Endothelial cell of umbilical vein (primary cell): ENCODE measurements around the gene NTSR1. TPM values are rescaled to one million over a fixed set of nuclear protein-coding genes. Genes with fewer than 3 reads are reported as not detected.

Experiments used
- BruUV-seq: library from RNA; stranded (reverse); fragments of 400-500 nt; replicated peaks from 2 replicates; lab custom pipeline; 2021; lab: Mats Ljungman, UMichigan
- CTCF ChIA-PET: fragments of 300-600, 350-600 bp; sonication (Branson Sonifier 250); formaldehyde crosslinking; loops from one replicate; lab custom pipeline; 2021; ENCODE audit warnings: antibody characterized with exemption, inconsistent platforms; lab: Charles Lee
- POLR2A ChIA-PET: fragments of 300-600, 350-600 bp; sonication (Branson Sonifier 250); formaldehyde crosslinking; loops from one replicate; lab custom pipeline; 2021; ENCODE audit warnings: antibody characterized with exemption, inconsistent platforms; lab: Charles Lee
- DNase-seq: peaks from one replicate; pipeline ENCODE4 v3.0.0-alpha.2; 2011; ENCODE audit warnings: low read depth, low spot score
- FAIRE-seq: peaks from 2 replicates; lab custom pipeline; 2011; peaks lifted over from hg19 to GRCh38; lab: Jason Lieb, UNC
- H2AFZ ChIP-seq: 2 replicates; pipeline ENCODE4 v1.6.0; 2012; ENCODE audit warnings: low read depth, low read length, control low read depth, inconsistent platforms
- H3K27ac ChIP-seq: 2 replicates; pipeline ENCODE4 v1.5.1; 2011; ENCODE audit warnings: low read depth, mild to moderate bottlenecking, control low read depth, low read length, moderate library complexity; ENCODE audit not compliant: insufficient read depth
- H3K27me3 ChIP-seq, 2 experiments: 2 replicates each; pipeline versions ENCODE4 v1.6.0 to v1.6.1; 2011; ENCODE audit warnings: low read length in 2 of 2, mixed read lengths in 1 of 2; ENCODE audit not compliant: control insufficient read depth in 2 of 2, insufficient read depth in 2 of 2
- H3K36me3 ChIP-seq, 2 experiments: 2 replicates in 1 of 2; 3 replicates in 1 of 2; pipeline ENCODE4 v1.5.1; 2011; ENCODE audit warnings: low read length in 2 of 2, mild to moderate bottlenecking in 1 of 2, moderate library complexity in 1 of 2; ENCODE audit not compliant: control insufficient read depth in 2 of 2, insufficient read depth in 2 of 2; ENCODE audit errors: extremely low read depth in 1 of 2
- H3K4me1 ChIP-seq: 3 replicates; pipeline ENCODE4 v1.5.1; 2011; ENCODE audit warnings: mild to moderate bottlenecking, low read length; ENCODE audit not compliant: control insufficient read depth, insufficient read depth; ENCODE audit errors: extremely low read depth
- H3K4me2 ChIP-seq: 2 replicates; pipeline ENCODE4 v1.6.1; 2011; ENCODE audit warnings: low read length, control low read depth, mixed read lengths; ENCODE audit not compliant: insufficient read depth
- H3K4me3 ChIP-seq, 3 experiments: fragments of 200-600 bp in 1 of 3; sonication (generic), shearing (Covaris generic) in 1 of 3; replicated peaks in 1 of 3; 2 replicates each; pipeline ENCODE4 v1.5.1; 2011 to 2016; ENCODE audit warnings: control low read depth in 3 of 3, low read length in 3 of 3, mild to moderate bottlenecking in 2 of 3, inconsistent platforms in 1 of 3, low read depth in 1 of 3, moderate library complexity in 1 of 3; ENCODE audit not compliant: insufficient read depth in 1 of 3
- H3K79me2 ChIP-seq: 2 replicates; pipeline ENCODE4 v1.6.0; 2012; ENCODE audit warnings: low read length, inconsistent platforms; ENCODE audit not compliant: control insufficient read depth, insufficient read depth
- H3K9ac ChIP-seq: replicated peaks from 2 replicates; pipeline ENCODE3; 2011; ENCODE audit warnings: low read length, control low read depth; ENCODE audit not compliant: insufficient read depth; ENCODE audit errors: extremely low read depth
- H3K9me1 ChIP-seq: replicated peaks from 3 replicates; pipeline ENCODE4 v1.6.0; 2011; ENCODE audit warnings: mild to moderate bottlenecking, low read length; ENCODE audit not compliant: control insufficient read depth, insufficient read depth; ENCODE audit errors: extremely low read depth
- H3K9me3 ChIP-seq: replicated peaks from 2 replicates; pipeline ENCODE4 v1.5.1; 2012; ENCODE audit warnings: low read length, inconsistent platforms; ENCODE audit not compliant: control insufficient read depth, insufficient read depth
- H4K20me1 ChIP-seq: replicated peaks from 2 replicates; pipeline ENCODE3; 2011; ENCODE audit warnings: mild to moderate bottlenecking, low read length; ENCODE audit not compliant: control insufficient read depth, insufficient read depth; ENCODE audit errors: extremely low read depth
- CTCF ChIP-seq, 2 donors: IDR thresholded peaks; 1 replicate in 1 of 2; 2 replicates in 1 of 2; pipeline ENCODE4 v1.5.1; 2011; ENCODE audit warnings: low read length in 2 of 2, mild to moderate bottlenecking in 2 of 2, moderate library complexity in 2 of 2, control low read depth in 1 of 2, inconsistent platforms in 1 of 2, low read depth in 1 of 2; ENCODE audit not compliant: insufficient read depth in 1 of 2; ENCODE audit errors: extremely low read depth in 1 of 2
- EZH2 ChIP-seq: IDR thresholded peaks from 2 replicates; pipeline ENCODE4 v1.6.1; 2012; ENCODE audit warnings: borderline replicate concordance, low read depth, mild to moderate bottlenecking, moderate library complexity, low read length, inconsistent platforms; ENCODE audit not compliant: severe bottlenecking
- FOS ChIP-seq: IDR thresholded peaks from 2 replicates; pipeline ENCODE4 v1.6.1; 2011; ENCODE audit warnings: mild to moderate bottlenecking, low read length, moderate library complexity, borderline replicate concordance; ENCODE audit not compliant: insufficient read depth
- GATA2 ChIP-seq: IDR thresholded peaks from 2 replicates; pipeline ENCODE4 v1.7.0; 2011; ENCODE audit warnings: low read depth, mild to moderate bottlenecking, moderate library complexity, mixed read lengths, low read length; ENCODE audit not compliant: insufficient read length, insufficient read depth
- JUN ChIP-seq: IDR thresholded peaks from 2 replicates; pipeline ENCODE4 v1.6.1; 2011; ENCODE audit warnings: borderline replicate concordance, low read depth; ENCODE audit not compliant: insufficient read length, insufficient read depth
- MAX ChIP-seq: IDR thresholded peaks from 2 replicates; pipeline ENCODE4 v1.6.1; 2011; ENCODE audit not compliant: insufficient read depth, insufficient read length
- MYC ChIP-seq: IDR thresholded peaks from one replicate; pipeline ENCODE4 v1.6.1; 2011; ENCODE audit warnings: mild to moderate bottlenecking, low read depth, low read length
- POLR2A ChIP-seq: IDR thresholded peaks from 2 replicates; pipeline ENCODE4 v1.6.1; 2012; ENCODE audit warnings: low read depth, mild to moderate bottlenecking, control low read depth, low read length
- POLR2AphosphoS5 ChIP-seq: IDR thresholded peaks from 2 replicates; pipeline ENCODE4 v1.6.1; 2012; ENCODE audit warnings: low read depth, mild to moderate bottlenecking, control low read depth, low read length, moderate library complexity; ENCODE audit not compliant: insufficient read depth
- dilution Hi-C: fragments of 300-500 bp; cut with MboI; formaldehyde crosslinking; loops from one replicate; pipeline ENCODE4 v1.15.0; 2019; ENCODE audit warnings: low sequenced_read_pairs; ENCODE audit not compliant: extremely low pct_ligation_motif_present
- intact Hi-C: fragments of 100-400 bp; cut with micrococcal nuclease; formaldehyde crosslinking; loops from one replicate; pipeline ENCODE4 v1.10.0; 2022
- polyA plus RNA-seq, 4 experiments: library from polyadenylated mRNA; depleted of rRNA in 3 of 4; stranded (reverse) in 3 of 4; unstranded in 1 of 4; fragments of >200 nt; gene quantifications; 2 replicates each; pipeline versions ENCODE4 v1.2.1 to v1.2.3, GENCODE V29; 2011 to 2012; ENCODE audit warnings: missing spikeins in 1 of 4
- total RNA-seq: library from RNA; stranded (reverse); gene quantifications from 2 replicates; pipeline ENCODE4 v1.2.3, GENCODE V29; 2021

NTSR1 gene
- total and polyA plus RNA-seq, 2 donors (not counting 3 experiments of a cell fraction or from before 2014, with no cell fraction given), result 0.14 to 2.1 TPM

DNA sequence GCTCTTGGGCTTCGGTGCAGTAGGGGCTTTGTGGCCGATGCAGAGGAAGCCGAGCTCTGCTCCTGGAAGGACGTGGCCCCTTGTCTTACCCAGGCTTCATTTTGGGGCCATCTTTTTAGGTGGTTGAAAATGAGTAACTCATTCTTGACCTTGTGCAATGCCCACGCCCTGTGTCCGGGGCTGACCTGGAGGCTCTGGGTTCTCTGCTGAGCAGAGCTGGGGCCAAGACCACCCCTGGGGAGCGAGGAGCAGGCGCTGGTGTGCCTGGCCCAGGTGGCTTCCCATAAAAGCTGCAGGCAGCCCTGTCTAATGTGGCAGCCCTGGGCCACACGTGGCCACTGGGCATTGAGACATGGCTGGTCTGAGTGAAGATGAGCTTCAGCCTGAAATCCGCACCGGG is 25.7 kb downstream of the NTSR1 start:
- dilution Hi-C loops (no loop called here), intact Hi-C loops (no loop called here)
- BruUV-seq, result no TSS peak
- Histone ChIP-seq H3K4me3 (no peak overlapping the region), H2AFZ (no peak overlapping the region), H3K79me2 (no peaks in the 10 kb centered on the region), H3K9me1 (no peaks in the 10 kb centered on the region), H3K9ac (no peak overlapping the region), H3K4me2 (no peak overlapping the region), H3K4me1 (peaks cover 6% of the 10 kb centered on the region), H3K36me3 (no peaks in the 10 kb centered on the region), H3K9me3 (no peaks in the 10 kb centered on the region), H4K20me1 (no peaks in the 10 kb centered on the region), H3K27ac (no peak overlapping the region), H3K27me3 (peaks cover 0 to 2% of the 10 kb centered on the region in 2 experiments)
- FAIRE-seq (no peak), DNase-seq (no peak)
- ChIA-PET POLR2A (no interaction called here), CTCF (interaction anchor here (0.9 to 1.6 kb wide), 3 partner anchors 11 to 58 kb away, joined by 3 to 5 read pairs (median 3); no protein-coding TSS in a partner anchor)
- TF ChIP-seq JUN, result no peak
- TF ChIP-seq CTCF (IDR thresholded peaks at IDR 0.05; ENCODE audit: extremely low read depth in 1 of 2, insufficient read depth in 1 of 2, low read depth in 1 of 2, low read length in 2 of 2), result no peak
- no peak for TF ChIP-seq POLR2AphosphoS5
- TF ChIP-seq MAX, result no peak
- no peak for TF ChIP-seq POLR2A

DNA sequence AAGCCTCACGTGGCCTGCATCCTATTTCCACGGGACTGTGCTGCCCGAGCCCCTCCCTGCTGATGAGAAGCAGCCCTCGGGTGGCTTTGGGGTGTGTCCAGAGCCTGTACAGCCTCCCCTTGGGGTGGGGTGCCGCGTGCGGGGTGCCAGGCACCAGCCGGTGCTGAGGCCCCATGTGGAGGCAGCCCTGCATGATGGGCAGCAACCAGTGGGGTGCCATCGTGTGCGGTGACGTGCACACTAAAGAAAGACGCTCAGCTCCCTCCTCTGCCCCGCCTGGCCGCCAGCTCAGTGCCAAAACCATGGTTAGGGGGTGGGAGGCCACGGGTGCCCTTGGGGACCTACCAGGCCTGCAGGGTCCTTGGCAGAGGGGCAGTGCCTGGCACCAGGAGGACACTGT is 26.2 kb downstream of the NTSR1 start:
- POLR2A ChIA-PET, result no interaction called here
- BruUV-seq, result no TSS peak
- Histone ChIP-seq H3K27me3 (peaks cover 0 to 2% of the 10 kb centered on the region in 2 experiments), H3K4me3 (no peak overlapping the region), H3K36me3 (no peaks in the 10 kb centered on the region), H4K20me1 (no peaks in the 10 kb centered on the region), H2AFZ (no peak overlapping the region), H3K79me2 (no peaks in the 10 kb centered on the region), H3K4me1 (peaks cover 12% of the 10 kb centered on the region), H3K27ac (no peak overlapping the region), H3K9me3 (no peaks in the 10 kb centered on the region), H3K9me1 (no peaks in the 10 kb centered on the region), H3K9ac (no peak overlapping the region), H3K4me2 (no peak overlapping the region)
- FAIRE-seq (no peak), DNase-seq (no peak)
- dilution Hi-C loops (no loop called here), intact Hi-C loops (no loop called here)
- CTCF ChIA-PET, result interaction anchor here (0.9 to 1.6 kb wide), 3 partner anchors 12 to 57 kb away, joined by 3 to 5 read pairs (median 3); no protein-coding TSS in a partner anchor
- no peak for TF ChIP-seq EZH2
- no peak for TF ChIP-seq POLR2A
- no peak for TF ChIP-seq GATA2
- no peak for TF ChIP-seq POLR2AphosphoS5
- no peak for TF ChIP-seq MAX
- no peak for TF ChIP-seq MYC
- TF ChIP-seq CTCF (IDR thresholded peaks at IDR 0.05; ENCODE audit: extremely low read depth in 1 of 2, insufficient read depth in 1 of 2, low read depth in 1 of 2, low read length in 2 of 2), result no peak
- TF ChIP-seq FOS, result no peak
- TF ChIP-seq JUN, result no peak
